ENCODE measurements around the gene CLDN2. TPM values are rescaled to one million over a fixed set of nuclear protein-coding genes. Genes with fewer than 3 reads are reported as not detected.
A peak's percentile ranks its signal among the peaks of the same experiment; 100 is the strongest.

CLDN2 gene
- total RNA-seq, 1 donor from 2014 or later: not detected

- intact Hi-C loops (cut with DNase I): no loop called here
- ATAC-seq (no peak), DNase-seq (ENCODE audit: low spot score) (no peak)
Observed at GRCh38 chrX:106912864-106913263, 7.3 kb upstream of the CLDN2 start.

- DNase-seq (ENCODE audit: low spot score): no peak
- no peak for ATAC-seq
- intact Hi-C loops (cut with DNase I): no loop called here
Observed at GRCh38 chrX:106917830-106918500, 2.2 kb upstream of the CLDN2 start.

- intact Hi-C loops (cut with DNase I): no loop called here
- ATAC-seq (no peak), DNase-seq (ENCODE audit: low spot score) (no peak)
Observed at GRCh38 chrX:106921637-106922036, 1.4 kb downstream of the CLDN2 start.

GRCh38 chrX:106927023-106927422 is 6.8 kb downstream of the CLDN2 start:
- ATAC-seq (no peak), DNase-seq (ENCODE audit: low spot score) (no peak)
- intact Hi-C loops (cut with DNase I): no loop called here

GRCh38 chrX:106927700-106928099 is 7.5 kb downstream of the CLDN2 start:
- intact Hi-C loops (cut with DNase I): no loop called here
- no peak for DNase-seq (ENCODE audit: low spot score)
- no peak for ATAC-seq

- intact Hi-C loops (cut with DNase I): no loop called here
- no peak for ATAC-seq
- DNase-seq (ENCODE audit: low spot score): no peak
Observed at GRCh38 chrX:106928227-106928626, 8.0 kb downstream of the CLDN2 start.

- ATAC-seq (peak; percentile 66), DNase-seq (ENCODE audit: low spot score) (no peak)
- intact Hi-C loops (cut with DNase I): no loop called here
Observed at GRCh38 chrX:106931831-106932491, 11.8 kb downstream of the CLDN2 start.

GRCh38 chrX:106932492-106932923 is 12.3 kb downstream of the CLDN2 start:
- intact Hi-C loops (cut with DNase I): no loop called here
- no peak for DNase-seq (ENCODE audit: low spot score)
- peak; percentile 71 for ATAC-seq

- DNase-seq (ENCODE audit: low spot score): no peak
- intact Hi-C loops (cut with DNase I): no loop called here
- peak; percentile 53 for ATAC-seq
Observed at GRCh38 chrX:106932960-106933537, 12.8 kb downstream of the CLDN2 start.

- DNase-seq (ENCODE audit: low spot score) (no peak), ATAC-seq (peak; percentile 49)
- intact Hi-C loops (cut with DNase I): no loop called here
Observed at GRCh38 chrX:106933538-106933961, 13.3 kb downstream of the CLDN2 start.

- DNase-seq (ENCODE audit: low spot score) (no peak), ATAC-seq (no peak)
- intact Hi-C loops (cut with DNase I): no loop called here
Observed at GRCh38 chrX:106935175-106935574, 15.0 kb downstream of the CLDN2 start.

- ATAC-seq: no peak
- intact Hi-C loops (cut with DNase I): no loop called here
- no peak for DNase-seq (ENCODE audit: low spot score)
Observed at GRCh38 chrX:106936246-106936645, 16.0 kb downstream of the CLDN2 start.

- intact Hi-C loops (cut with DNase I): no loop called here
- no peak for ATAC-seq
Observed at GRCh38 chrX:106939566-106939965, 19.4 kb downstream of the CLDN2 start.

GRCh38 chrX:106940068-106940467 is 19.9 kb downstream of the CLDN2 start:
- DNase-seq (ENCODE audit: low spot score): no peak
- intact Hi-C loops (cut with DNase I): loop anchor here (5.0 kb wide), 1 partner anchor 33 kb away; no protein-coding TSS in a partner anchor
- ATAC-seq: no peak

More at GRCh38 chrX:106939566-106939965, 19.4 kb downstream of the CLDN2 start:
- no peak for DNase-seq (ENCODE audit: low spot score)

- intact Hi-C loops (cut with DNase I): no loop called here
- no peak for ATAC-seq
- DNase-seq (ENCODE audit: low spot score): no peak
Observed at GRCh38 chrX:106946464-106946863, 26.3 kb downstream of the CLDN2 start.

GRCh38 chrX:106948641-106949040 is 28.4 kb downstream of the CLDN2 start:
- DNase-seq (ENCODE audit: low spot score) (no peak), ATAC-seq (no peak)
- intact Hi-C loops (cut with DNase I): no loop called here

GRCh38 chrX:106949366-106949765 is 29.2 kb downstream of the CLDN2 start:
- DNase-seq (ENCODE audit: low spot score): no peak

GRCh38 chrX:106950381-106950780 is 30.2 kb downstream of the CLDN2 start:
- ATAC-seq: no peak
- DNase-seq (ENCODE audit: low spot score): no peak
- intact Hi-C loops (cut with DNase I): no loop called here

More at GRCh38 chrX:106949366-106949765, 29.2 kb downstream of the CLDN2 start:
- intact Hi-C loops (cut with DNase I): no loop called here
- ATAC-seq: no peak

- DNase-seq (ENCODE audit: low spot score): no peak
- intact Hi-C loops (cut with DNase I): no loop called here
Observed at GRCh38 chrX:106951230-106951629, 31.0 kb downstream of the CLDN2 start.

GRCh38 chrX:106952089-106952488 is 31.9 kb downstream of the CLDN2 start:
- intact Hi-C loops (cut with DNase I): no loop called here
- DNase-seq (ENCODE audit: low spot score) (no peak), ATAC-seq (no peak)

More at GRCh38 chrX:106951230-106951629, 31.0 kb downstream of the CLDN2 start:
- ATAC-seq: no peak

Measured in sciatic nerve (tissue), 2 donors.